ENCODE results near the gene UGT1A3.
"Not testable (repeated sequence)": the region's sequence is repeated elsewhere in the genome, so short reads cannot be mapped to it uniquely, and the experiment has no call there.

Gene UGT1A3

GRCh38 chr2:233743464-233744259, 14.8 kb downstream of the UGT1A3 start:
- CTCF ChIA-PET = no interaction called here
- DNase-seq (ENCODE audit: low read depth, low spot score) = no peak
- no peak overlapping the region for H3K4me3 ChIP-seq (ENCODE audit: low read depth, low read length)
- POLR2A ChIA-PET = no interaction called here
- no peak for TF ChIP-seq CTCF (IDR thresholded peaks at IDR 0.05; ENCODE audit: insufficient read depth, low read length, missing control alignments)

GRCh38 chr2:233745073-233745755, 16.4 kb downstream of the UGT1A3 start:
- CTCF ChIA-PET = no interaction called here
- POLR2A ChIA-PET = no interaction called here
- H3K4me3 ChIP-seq (ENCODE audit: low read depth, low read length) = no peak overlapping the region
- no peak for TF ChIP-seq CTCF (IDR thresholded peaks at IDR 0.05; ENCODE audit: insufficient read depth, low read length, missing control alignments)
- no peak for DNase-seq (ENCODE audit: low read depth, low spot score)

GRCh38 chr2:233745838-233746237, 17.0 kb downstream of the UGT1A3 start:
- CTCF ChIA-PET; DNase-seq (ENCODE audit: low read depth, low spot score); POLR2A ChIA-PET; H3K4me3 ChIP-seq (ENCODE audit: low read depth, low read length): not testable (repeated sequence)

GRCh38 chr2:233746475-233747282, 17.8 kb downstream of the UGT1A3 start:
- no peak overlapping the region for H3K4me3 ChIP-seq (ENCODE audit: low read depth, low read length)
- POLR2A ChIA-PET = no interaction called here
- CTCF ChIA-PET = no interaction called here
- no peak for TF ChIP-seq CTCF (IDR thresholded peaks at IDR 0.05; ENCODE audit: insufficient read depth, low read length, missing control alignments)
- DNase-seq (ENCODE audit: low read depth, low spot score) = no peak

GRCh38 chr2:233747283-233747544, 18.4 kb downstream of the UGT1A3 start:
- TF ChIP-seq CTCF (IDR thresholded peaks at IDR 0.05; ENCODE audit: insufficient read depth, low read length, missing control alignments) = no peak
- DNase-seq (ENCODE audit: low read depth, low spot score) = no peak
- no peak overlapping the region for H3K4me3 ChIP-seq (ENCODE audit: low read depth, low read length)
- CTCF ChIA-PET = no interaction called here
- POLR2A ChIA-PET = no interaction called here

- CTCF ChIA-PET; H3K4me3 ChIP-seq (ENCODE audit: low read depth, low read length); DNase-seq (ENCODE audit: low read depth, low spot score); POLR2A ChIA-PET: not testable (repeated sequence)
Observed at GRCh38 chr2:233750689-233751088, 21.8 kb downstream of the UGT1A3 start.

GRCh38 chr2:233751212-233752009, 22.6 kb downstream of the UGT1A3 start:
- POLR2A ChIA-PET; DNase-seq (ENCODE audit: low read depth, low spot score); H3K4me3 ChIP-seq (ENCODE audit: low read depth, low read length); CTCF ChIA-PET: not testable (repeated sequence)
